ENCODE results near the gene ALX4. TPM values are rescaled to one million over a fixed set of nuclear protein-coding genes. Genes with fewer than 3 reads are reported as not detected.

The ALX4 gene
- total RNA-seq (1 to 10 TPM in 1 of 2 donors, under 1 TPM in 1; 0.56 to 1.0 TPM), polyA plus RNA-seq (ENCODE audit: insufficient read depth, low read depth, low replicate concordance) (0.58 TPM)
- long read RNA-seq, donor 1, full-length matches to known transcripts = 2 of 2 reads
- long read RNA-seq, donor 1, partial matches to known transcripts = 0 of 2 reads
- long read RNA-seq, donor 1, other reads (novel, unspliced or antisense) = 0 of 2 reads
- long read RNA-seq, donor 2, full-length matches to known transcripts = 2 of 2 reads
- long read RNA-seq, donor 2, partial matches to known transcripts = 0 of 2 reads
- long read RNA-seq, donor 2, other reads (novel, unspliced or antisense) = 0 of 2 reads

DNA sequence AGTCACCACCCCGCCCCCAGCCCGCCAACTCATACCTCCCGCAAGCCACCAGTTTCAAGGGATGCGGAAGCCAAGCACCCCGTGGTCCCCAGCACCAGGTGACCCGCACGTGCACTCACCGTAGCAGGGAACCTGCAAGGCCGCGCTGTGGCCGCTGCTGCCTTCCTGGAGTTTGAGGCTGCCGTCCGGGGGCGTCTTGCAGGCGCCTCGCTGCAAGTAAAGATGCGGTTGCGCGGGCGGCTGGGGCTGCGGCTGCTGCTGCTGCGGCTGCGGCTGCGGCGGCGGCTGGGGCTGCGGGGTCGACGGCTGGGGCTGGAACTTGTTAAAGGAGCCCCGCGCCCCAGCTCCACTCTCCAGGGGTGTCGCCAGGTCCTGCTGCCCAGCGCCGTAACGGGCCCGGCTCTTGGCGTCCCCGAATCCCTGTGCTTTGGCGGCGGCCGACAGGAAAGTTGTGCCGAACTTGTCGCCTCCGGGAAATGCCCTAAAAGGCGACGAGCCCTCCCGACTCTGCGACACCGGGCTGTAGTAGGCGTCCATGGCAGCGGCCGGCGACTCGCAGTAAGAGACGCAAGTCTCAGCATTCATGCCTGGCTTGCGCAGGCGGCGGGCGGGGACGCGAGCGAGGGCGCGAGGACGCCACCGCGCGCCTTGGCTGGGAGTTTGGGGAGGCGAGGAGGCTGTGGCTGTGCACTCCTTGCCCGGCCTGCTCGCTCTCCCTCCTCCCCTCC, at the start of gene ALX4:
TSS of gene ALX4 (minus strand) at position 662 of the 728 bp plus-strand sequence. CDS start at position 585, 77 bp downstream.
- intact Hi-C loops (cut with DNase I; ENCODE audit: low total_unique reads) = loop anchor here (10.0 kb wide), 1 partner anchor 65 kb away; no protein-coding TSS in a partner anchor
- Histone ChIP-seq H3K4me1 (peaks cover 4% of the 10 kb centered on the region), H3K4me3 (peak within 1 kb of the TSS; percentile 31 to 54), H3K27me3 (no peaks in the 10 kb centered on the region), H3K27ac (no peak within 1 kb of the TSS), H3K36me3 (ENCODE audit: low read depth, missing control alignments) (no peaks in the 10 kb centered on the region), H3K9me3 (no peaks in the 10 kb centered on the region)
- DNase-seq = peak; percentile 48
- 1% methylated on average over 42 to 64 of the region's 71 CpGs for WGBS, 2 donors
- TF ChIP-seq POLR2A (IDR thresholded peaks at IDR 0.05) = no peak
- TF ChIP-seq CTCF (IDR thresholded peaks at IDR 0.05) = no peak

GRCh38 chr11:44359162-44359561, 49.2 kb upstream of the ALX4 start:
- H3K36me3 ChIP-seq (ENCODE audit: low read depth, missing control alignments) = no peaks in the 10 kb centered on the region
- no peaks in the 10 kb centered on the region for H3K9me3 ChIP-seq
- WGBS, 2 donors = 65 to 73% methylated on average over 12 of the region's 12 CpGs
- H3K4me3 ChIP-seq = no peak overlapping the region
- TF ChIP-seq POLR2A (IDR thresholded peaks at IDR 0.05) = no peak
- no peak for TF ChIP-seq CTCF (IDR thresholded peaks at IDR 0.05)
- DNase-seq = no peak
- intact Hi-C loops (cut with DNase I; ENCODE audit: low total_unique reads) = no loop called here
- no peaks in the 10 kb centered on the region for H3K27me3 ChIP-seq
- H3K27ac ChIP-seq = no peak overlapping the region
- H3K4me1 ChIP-seq = no peaks in the 10 kb centered on the region

- H3K9me3 ChIP-seq = no peaks in the 10 kb centered on the region
- TF ChIP-seq POLR2A (IDR thresholded peaks at IDR 0.05) = no peak
- no peak for TF ChIP-seq CTCF (IDR thresholded peaks at IDR 0.05)
- H3K27ac ChIP-seq = no peak overlapping the region
- H3K4me1 ChIP-seq = no peaks in the 10 kb centered on the region
- H3K36me3 ChIP-seq (ENCODE audit: low read depth, missing control alignments) = no peaks in the 10 kb centered on the region
- no peak overlapping the region for H3K4me3 ChIP-seq
- no peak for DNase-seq
- intact Hi-C loops (cut with DNase I; ENCODE audit: low total_unique reads) = no loop called here
- no peaks in the 10 kb centered on the region for H3K27me3 ChIP-seq
- WGBS, 2 donors = 67 to 83% methylated on average over 7 of the region's 7 CpGs
These were observed 48.8 kb upstream of the ALX4 start for GRCh38 chr11:44358713-44359112.

GRCh38 chr11:44357711-44358110, 47.8 kb upstream of the ALX4 start:
- Histone ChIP-seq H3K36me3 (ENCODE audit: low read depth, missing control alignments) (no peaks in the 10 kb centered on the region), H3K9me3 (no peaks in the 10 kb centered on the region), H3K4me3 (no peak overlapping the region), H3K27me3 (no peaks in the 10 kb centered on the region), H3K27ac (no peak overlapping the region), H3K4me1 (no peaks in the 10 kb centered on the region)
- 91 to 92% methylated on average over 3 of the region's 3 CpGs for WGBS, 2 donors
- TF ChIP-seq CTCF (IDR thresholded peaks at IDR 0.05) = no peak
- no peak for TF ChIP-seq POLR2A (IDR thresholded peaks at IDR 0.05)
- DNase-seq = no peak
- intact Hi-C loops (cut with DNase I; ENCODE audit: low total_unique reads) = no loop called here

Data from testis (tissue), 5 donors.